ENCODE measurements around the gene ADAMTS10. TPM values are rescaled to one million over a fixed set of nuclear protein-coding genes. Genes with fewer than 3 reads are reported as not detected.
"Not testable (repeated sequence)": the region's sequence is repeated elsewhere in the genome, so short reads cannot be mapped to it uniquely, and the experiment has no call there.

ADAMTS10 gene
- total and polyA plus RNA-seq, 2 of the 13 experiments (the other 11 are each of a cell fraction or from before 2014, with no cell fraction given), result 0.49 to 1.7 TPM

GRCh38 chr19:8638078-8638619 is 27.6 kb upstream of the ADAMTS10 start (continued):
- TF ChIP-seq, protein P1, sequence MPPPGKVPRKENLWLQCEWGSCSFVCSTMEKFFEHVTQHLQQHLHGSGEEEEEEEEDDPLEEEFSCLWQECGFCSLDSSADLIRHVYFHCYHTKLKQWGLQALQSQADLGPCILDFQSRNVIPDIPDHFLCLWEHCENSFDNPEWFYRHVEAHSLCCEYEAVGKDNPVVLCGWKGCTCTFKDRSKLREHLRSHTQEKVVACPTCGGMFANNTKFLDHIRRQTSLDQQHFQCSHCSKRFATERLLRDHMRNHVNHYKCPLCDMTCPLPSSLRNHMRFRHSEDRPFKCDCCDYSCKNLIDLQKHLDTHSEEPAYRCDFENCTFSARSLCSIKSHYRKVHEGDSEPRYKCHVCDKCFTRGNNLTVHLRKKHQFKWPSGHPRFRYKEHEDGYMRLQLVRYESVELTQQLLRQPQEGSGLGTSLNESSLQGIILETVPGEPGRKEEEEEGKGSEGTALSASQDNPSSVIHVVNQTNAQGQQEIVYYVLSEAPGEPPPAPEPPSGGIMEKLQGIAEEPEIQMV (CRISPR knock-in tag; IDR thresholded peaks at IDR 0.05; ENCODE audit: low read depth), result no peak
- no peak for TF ChIP-seq CBFB (CRISPR knock-in tag; IDR thresholded peaks at IDR 0.05)
- TF ChIP-seq RCOR2 (CRISPR knock-in tag; IDR thresholded peaks at IDR 0.05), result no peak
- TF ChIP-seq, protein P2, sequence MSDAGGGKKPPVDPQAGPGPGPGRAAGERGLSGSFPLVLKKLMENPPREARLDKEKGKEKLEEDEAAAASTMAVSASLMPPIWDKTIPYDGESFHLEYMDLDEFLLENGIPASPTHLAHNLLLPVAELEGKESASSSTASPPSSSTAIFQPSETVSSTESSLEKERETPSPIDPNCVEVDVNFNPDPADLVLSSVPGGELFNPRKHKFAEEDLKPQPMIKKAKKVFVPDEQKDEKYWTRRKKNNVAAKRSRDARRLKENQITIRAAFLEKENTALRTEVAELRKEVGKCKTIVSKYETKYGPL (CRISPR knock-in tag; IDR thresholded peaks at IDR 0.05), result no peak
- TF ChIP-seq GATAD2A (CRISPR knock-in tag; IDR thresholded peaks at IDR 0.05), result peak; percentile 86
- no peak for TF ChIP-seq KDM6A (CRISPR knock-in tag; IDR thresholded peaks at IDR 0.05; ENCODE audit: low read depth)
- TF ChIP-seq FOXK1 (CRISPR knock-in tag; IDR thresholded peaks at IDR 0.05; ENCODE audit: borderline replicate concordance, low read depth), result no peak
- TF ChIP-seq NFRKB (IDR thresholded peaks at IDR 0.05), result no peak
- TF ChIP-seq, protein P3, sequence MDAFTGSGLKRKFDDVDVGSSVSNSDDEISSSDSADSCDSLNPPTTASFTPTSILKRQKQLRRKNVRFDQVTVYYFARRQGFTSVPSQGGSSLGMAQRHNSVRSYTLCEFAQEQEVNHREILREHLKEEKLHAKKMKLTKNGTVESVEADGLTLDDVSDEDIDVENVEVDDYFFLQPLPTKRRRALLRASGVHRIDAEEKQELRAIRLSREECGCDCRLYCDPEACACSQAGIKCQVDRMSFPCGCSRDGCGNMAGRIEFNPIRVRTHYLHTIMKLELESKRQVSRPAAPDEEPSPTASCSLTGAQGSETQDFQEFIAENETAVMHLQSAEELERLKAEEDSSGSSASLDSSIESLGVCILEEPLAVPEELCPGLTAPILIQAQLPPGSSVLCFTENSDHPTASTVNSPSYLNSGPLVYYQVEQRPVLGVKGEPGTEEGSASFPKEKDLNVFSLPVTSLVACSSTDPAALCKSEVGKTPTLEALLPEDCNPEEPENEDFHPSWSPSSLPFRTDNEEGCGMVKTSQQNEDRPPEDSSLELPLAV (CRISPR knock-in tag; conservative IDR thresholded peaks at IDR 0.05; ENCODE audit: low read depth), result no peak
- no peak for TF ChIP-seq ZNF674 (CRISPR knock-in tag; IDR thresholded peaks at IDR 0.05; ENCODE audit: low read depth)
- no peak for TF ChIP-seq SMYD3 (CRISPR knock-in tag; IDR thresholded peaks at IDR 0.05)
- no peak for TF ChIP-seq AGO1 (IDR thresholded peaks at IDR 0.05; ENCODE audit: low read depth, low read length, poor library complexity, severe bottlenecking)

- in situ Hi-C loops (cut with HindIII; ENCODE audit: extremely low pct_ligation_motif_present, low pct_unique_long_range_greater_than_20kb); FAIRE-seq; H3K79me2 ChIP-seq (ENCODE audit: insufficient read depth, low read length); H4K20me1 ChIP-seq (ENCODE audit: insufficient read depth, low read length); H2AFZ ChIP-seq (ENCODE audit: low read length); H3K9ac ChIP-seq (ENCODE audit: insufficient read depth, low read depth, low read length); BruUV-seq (replicated peaks); H3K4me2 ChIP-seq (ENCODE audit: low read depth, low read length); CTCF ChIA-PET (ENCODE audit: low intra/inter-chr PET ratio, low total read pairs); H3K9me3 ChIP-seq (ENCODE audit: low read length); intact Hi-C loops (cut with micrococcal nuclease; ENCODE audit: unreplicated experiment); H3K27me3 ChIP-seq (ENCODE audit: control insufficient read depth in 1 of 2, insufficient read depth in 2 of 2, low read length in 2 of 2); ATAC-seq; DNase-seq (ENCODE audit: low spot score); POLR2A ChIA-PET; H3K4me3 ChIP-seq (replicated peaks in 1 of 3; ENCODE audit: insufficient read depth in 1 of 3, low read depth in 2 of 3, low read length in 3 of 3); H3K36me3 ChIP-seq (replicated peaks in 1 of 2; ENCODE audit: control insufficient read depth in 1 of 2, insufficient read depth in 2 of 2, low read length in 2 of 2): not testable (repeated sequence)
- WGBS (ENCODE audit: low lambda C conversion rate), result 84% methylated on average over 4 of the region's 4 CpGs
- H3K27ac ChIP-seq (ENCODE audit: extremely low read length, insufficient read depth, low read length), result peak overlapping the region; percentile 24
- H3K4me1 ChIP-seq (ENCODE audit: insufficient read depth, low read length), result peaks cover 69% of the 10 kb centered on the region
These were observed 26.6 kb upstream of the ADAMTS10 start for GRCh38 chr19:8637070-8637469.

Data from HepG2 (cell line).